HG03066 (cell line): ENCODE results near the gene NTNG1.

Experiments used
- ATAC-seq: cut with Tn5 transposase; IDR thresholded peaks from one replicate; pipeline ENCODE4 v1.9.1; 2021; ENCODE audit warnings: low read depth; ENCODE audit not compliant: unreplicated experiment

The NTNG1 gene

GRCh38 chr1:107389410-107390396, 248.9 kb downstream of the NTNG1 start:
- no peak for ATAC-seq

- no peak for ATAC-seq
Measured at GRCh38 chr1:107394301-107394700, 253.5 kb downstream of the NTNG1 start.

DNA sequence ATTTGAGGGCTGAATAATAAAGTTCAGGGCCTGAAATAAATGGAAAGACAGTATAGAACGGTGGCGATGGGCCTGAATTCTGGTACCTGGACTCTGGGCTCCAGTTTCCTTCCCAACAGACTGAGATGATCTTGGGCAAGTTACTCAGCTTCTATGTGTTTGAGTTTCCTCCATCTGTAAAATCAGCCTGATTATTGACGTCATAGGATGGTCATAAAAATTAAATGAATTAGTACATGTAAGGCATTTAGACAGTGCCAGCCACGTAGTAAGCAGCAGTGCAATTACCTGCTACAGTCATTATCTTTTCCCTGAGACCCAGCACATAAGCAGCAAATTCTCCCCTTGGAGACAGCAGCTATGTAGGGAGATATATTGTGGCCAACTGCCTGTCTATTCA, 260.9 kb downstream of the NTNG1 start:
- ATAC-seq: no peak

DNA sequence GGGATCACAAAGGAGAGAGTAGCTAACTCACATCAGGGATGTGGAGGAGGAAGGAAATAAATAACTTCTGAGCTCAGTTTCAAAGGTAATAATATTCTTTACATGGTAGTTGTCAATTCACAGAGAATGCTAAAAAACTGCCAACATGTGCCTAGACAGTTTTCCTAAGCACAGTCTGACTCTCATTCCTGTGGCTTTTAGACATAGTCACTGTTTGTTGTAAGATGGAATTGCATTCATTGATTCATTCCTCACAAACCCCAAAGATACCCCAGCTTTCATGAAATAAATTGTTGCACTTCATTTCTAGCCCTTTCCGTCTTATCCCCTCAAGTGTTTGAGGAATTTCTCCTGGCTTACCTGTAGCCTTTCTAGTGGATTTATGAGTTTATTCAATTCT, 263.9 kb downstream of the NTNG1 start:
- ATAC-seq: no peak

DNA sequence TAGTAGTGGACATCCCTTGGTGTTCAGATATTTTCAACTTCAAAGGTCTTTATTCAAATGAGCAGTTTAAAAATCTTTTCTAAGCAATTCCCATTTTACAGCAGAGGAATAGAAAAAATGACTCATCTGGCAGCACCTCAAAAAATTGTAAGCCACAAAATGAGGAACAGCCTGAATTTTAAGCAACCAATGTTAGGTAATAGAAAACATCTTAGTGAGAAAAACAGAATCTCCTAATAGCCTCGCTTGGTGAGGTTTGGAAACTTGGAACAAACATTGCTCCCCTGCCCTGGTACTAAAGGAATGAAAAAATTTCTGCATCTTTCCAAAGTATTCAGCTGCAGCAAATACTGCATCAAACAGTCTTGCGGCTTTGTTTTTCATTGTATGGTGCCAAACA, 264.4 kb downstream of the NTNG1 start:
- ATAC-seq: no peak

DNA sequence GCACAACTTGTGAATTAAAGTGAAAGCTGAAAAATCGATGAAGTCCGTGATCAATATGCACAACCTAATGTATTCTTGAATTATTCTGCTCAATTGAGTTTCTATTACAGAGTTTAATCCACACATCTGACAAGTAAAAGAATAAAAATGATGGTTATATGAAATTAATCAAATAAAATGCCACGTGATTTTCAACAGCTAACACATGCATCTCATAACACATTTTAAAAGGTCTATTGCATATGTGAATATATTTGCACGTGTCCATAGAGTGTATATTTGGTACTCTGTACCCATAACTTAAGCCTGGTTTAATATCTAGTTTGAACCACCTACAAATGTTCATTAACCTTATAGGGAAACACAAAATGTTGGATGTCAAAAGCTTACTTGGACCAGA, 266.2 kb downstream of the NTNG1 start:
- no peak for ATAC-seq

DNA sequence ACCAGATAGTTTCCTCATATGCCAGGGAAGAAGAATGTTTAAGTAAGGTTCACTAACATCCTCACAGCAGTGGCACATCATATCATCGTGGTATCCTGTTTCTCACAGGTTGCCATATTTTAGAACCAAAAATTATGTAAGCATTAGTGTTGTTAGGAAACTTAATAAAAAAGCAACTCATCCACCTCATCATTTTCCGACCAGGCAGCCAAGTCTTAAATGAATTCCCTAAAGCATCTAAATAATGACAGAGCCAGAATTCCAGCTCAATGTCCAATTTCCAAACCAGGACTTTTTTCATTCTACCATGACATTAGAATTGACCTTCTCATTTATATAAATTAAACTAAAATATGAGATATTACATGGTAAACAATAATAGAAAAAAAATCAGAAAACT, 272.7 kb downstream of the NTNG1 start:
- ATAC-seq: no peak

DNA sequence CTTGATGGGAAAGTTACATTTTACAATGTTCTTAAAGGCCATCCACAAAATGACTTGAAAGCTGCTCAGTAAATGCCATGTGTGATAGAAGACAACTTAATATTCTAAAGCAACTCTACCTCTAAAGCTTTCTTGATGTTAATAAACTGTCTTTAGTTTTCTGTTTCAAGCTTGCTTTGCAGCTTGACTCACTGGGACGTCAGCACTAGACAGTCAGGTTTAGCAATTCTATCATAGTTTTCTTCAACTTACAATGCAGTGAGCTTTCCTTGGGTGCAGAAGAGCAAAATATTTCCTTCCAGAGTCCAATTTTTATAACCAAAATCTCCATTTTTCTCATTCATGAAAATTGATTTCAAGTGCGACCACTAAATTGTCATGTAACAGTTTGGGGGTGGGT, 273.1 kb downstream of the NTNG1 start:
- ATAC-seq: no peak

DNA sequence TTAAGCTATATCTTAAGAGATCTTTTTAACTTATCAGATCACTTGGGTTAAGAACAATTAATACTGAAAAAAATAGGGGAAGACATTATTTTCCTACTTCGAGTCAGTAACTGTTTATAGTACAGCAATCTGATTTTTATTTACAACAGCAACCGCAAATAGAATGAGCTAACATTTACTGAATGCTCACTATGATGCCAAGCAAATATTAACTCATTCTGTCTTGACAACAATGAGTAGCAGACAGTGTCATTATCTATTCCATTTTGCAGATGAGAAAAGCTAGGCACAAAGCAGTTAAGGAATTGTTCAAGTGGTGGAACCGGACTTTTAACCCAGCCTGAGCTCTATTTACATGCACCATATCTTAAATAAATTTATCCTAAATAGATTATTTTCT, 273.7 kb downstream of the NTNG1 start:
- no peak for ATAC-seq

DNA sequence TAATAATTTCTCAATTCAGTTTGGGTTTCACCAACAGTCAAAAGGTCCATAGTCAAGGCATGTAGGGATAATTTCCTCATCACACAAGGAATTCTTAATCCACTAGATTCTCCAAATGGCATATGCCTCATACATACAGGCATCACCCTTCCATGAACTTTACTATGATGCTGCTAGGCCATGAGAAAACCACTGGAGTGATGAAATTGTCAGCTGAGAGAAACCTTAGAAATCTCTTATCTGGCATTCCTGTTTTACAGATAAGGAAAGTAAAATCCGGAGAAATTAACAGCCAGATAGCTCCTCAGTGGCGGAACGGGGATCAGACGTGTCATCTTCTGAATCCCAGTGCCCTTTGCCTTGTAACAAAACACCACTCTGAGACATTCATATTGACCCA, 274.4 kb downstream of the NTNG1 start:
- ATAC-seq: no peak

DNA sequence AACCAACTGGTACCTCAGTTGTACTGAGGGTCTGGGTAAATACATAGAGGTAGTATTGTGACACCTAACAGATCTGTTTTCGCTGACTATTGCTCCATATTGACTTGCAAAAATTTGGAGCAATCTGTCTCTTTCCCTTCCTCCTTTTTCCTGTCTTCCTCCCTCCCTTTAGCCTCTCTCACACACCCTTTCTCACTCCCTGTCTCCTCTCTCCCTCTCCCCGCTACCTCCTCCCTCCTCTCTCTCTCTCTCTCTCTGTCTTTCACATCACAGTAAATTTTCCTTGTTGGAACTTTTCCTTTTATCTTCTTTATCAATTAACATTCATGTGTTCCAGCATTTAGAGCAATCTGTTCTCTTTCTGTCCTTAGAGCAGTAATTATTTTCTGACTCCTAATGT, 278.2 kb downstream of the NTNG1 start:
- ATAC-seq: no peak

GRCh38 chr1:107422901-107423300, 282.1 kb downstream of the NTNG1 start:
- ATAC-seq: no peak

DNA sequence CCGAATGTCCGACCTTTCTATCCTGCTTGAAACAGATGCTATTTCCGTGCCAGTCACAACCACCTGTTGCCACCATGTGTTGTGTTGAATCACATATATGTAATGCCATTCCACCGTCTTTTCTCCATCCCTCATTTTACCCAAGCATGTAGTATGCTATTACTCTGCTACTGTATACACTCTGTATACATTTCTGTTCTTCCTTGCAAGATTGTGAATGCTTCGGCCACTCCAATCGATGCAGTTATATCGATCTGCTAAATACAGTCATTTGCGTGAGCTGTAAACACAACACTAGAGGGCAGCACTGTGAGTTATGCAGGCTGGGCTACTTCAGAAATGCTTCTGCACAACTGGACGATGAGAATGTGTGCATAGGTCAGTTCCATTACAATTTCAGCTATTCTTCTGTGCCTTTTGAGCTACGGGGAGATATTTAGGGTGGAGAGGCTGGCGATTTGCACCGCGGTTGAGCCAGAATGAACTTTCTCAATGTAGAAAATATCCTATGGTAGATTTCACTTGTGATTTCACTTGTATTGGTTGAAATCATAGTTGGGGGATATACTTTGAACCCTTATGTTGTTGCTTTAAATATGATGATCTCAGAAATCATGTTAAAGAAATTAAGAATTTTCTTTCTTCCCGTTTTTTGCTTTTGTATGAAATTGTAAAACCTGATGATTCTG, 289.8 kb downstream of the NTNG1 start:
- peak; percentile 87 for ATAC-seq

DNA sequence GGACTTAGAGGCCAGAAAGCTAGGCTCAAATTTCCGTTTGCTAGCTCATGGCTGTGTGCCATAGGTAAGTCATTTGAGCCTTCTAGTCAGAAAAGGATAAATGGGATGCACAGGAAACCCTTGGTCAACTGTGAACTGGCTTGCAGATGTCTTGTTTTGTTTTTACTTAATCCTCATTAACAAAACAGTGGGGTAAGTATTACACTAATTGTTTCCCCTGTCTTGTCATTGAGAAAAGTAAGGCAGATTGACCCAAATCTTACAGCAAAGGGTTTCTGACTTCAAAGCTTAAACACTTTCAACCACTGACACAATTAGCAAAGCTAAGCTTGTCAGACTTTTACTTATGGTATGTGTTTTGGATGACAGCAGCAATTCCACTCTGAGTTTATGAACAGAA, 291.3 kb downstream of the NTNG1 start:
- no peak for ATAC-seq

DNA sequence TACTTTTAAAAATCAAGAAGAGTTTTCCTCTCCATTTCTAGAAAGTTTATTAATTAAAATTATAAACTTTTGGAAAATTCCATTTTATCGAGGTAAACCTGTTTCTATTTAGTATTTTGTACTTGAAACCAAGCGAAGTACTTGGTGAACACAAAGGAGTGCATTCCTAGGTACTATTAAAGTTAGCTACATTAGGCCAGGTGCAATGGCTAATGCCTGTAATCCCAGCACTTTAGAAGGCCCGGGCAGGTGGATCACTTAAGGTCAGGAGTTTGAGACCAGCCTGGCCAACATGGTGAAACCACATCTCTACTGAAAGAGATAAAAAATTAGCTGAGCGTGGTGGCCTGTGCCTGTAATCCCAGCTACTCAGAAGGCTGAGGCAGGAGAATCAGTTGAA, 292.2 kb downstream of the NTNG1 start:
- ATAC-seq: no peak

- no peak for ATAC-seq
Measured at GRCh38 chr1:107433635-107434360, 293.0 kb downstream of the NTNG1 start.

DNA sequence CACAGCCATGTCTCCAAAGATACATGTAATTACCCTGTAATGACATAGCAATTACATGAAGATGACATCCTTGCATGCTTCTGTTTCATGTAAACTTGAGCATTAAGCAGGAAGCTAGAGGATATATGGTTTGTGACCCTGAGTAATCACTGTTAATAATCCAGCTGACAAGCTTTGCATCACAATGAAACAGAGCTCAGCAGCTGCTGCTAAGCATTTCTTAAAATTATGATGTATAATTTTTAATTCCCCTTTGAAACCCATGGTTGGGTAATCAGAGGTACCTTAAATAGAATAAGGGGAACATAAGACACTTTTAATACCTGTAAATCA, 293.5 kb downstream of the NTNG1 start:
- ATAC-seq: no peak

- ATAC-seq: no peak
Measured at GRCh38 chr1:107436552-107437241, 295.9 kb downstream of the NTNG1 start.

GRCh38 chr1:107439567-107439966, 298.7 kb downstream of the NTNG1 start:
- no peak for ATAC-seq

DNA sequence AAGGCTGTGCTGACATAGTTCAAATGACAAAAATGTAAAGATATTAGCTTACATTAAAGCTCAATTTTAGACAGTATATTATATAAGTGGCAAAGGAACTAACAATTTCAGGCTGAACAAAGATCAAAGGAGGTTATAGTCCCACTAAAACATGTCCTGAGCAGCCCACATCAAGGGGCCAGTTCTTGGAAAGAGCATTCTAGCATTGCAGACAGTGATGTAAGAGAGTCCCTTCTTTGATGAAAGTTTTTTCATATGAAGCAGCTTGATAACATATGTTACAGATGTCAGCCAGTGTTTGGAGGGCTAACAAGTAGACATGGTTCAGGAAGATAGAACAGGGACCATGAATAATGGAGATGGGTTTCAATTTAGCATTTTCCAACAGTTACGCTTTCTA, 301.7 kb downstream of the NTNG1 start:
- no peak for ATAC-seq

GRCh38 chr1:107443027-107443426, 302.2 kb downstream of the NTNG1 start:
- no peak for ATAC-seq
